ENCODE measurements around the gene CHCHD3.

CHCHD3 gene

GRCh38 chr7:133081599-133082389, at the start of gene CHCHD3:
Gene CHCHD3, minus strand, starts transcription at chr7:133082090. Its CDS starts 153 bp downstream, at chr7:133081937.
- peak; percentile 97 for DNase-seq

- no peak for DNase-seq
Measured at GRCh38 chr7:133130166-133130565, 48.3 kb upstream of the CHCHD3 start.

- DNase-seq = no peak
Measured at GRCh38 chr7:133126422-133126821, 44.5 kb upstream of the CHCHD3 start.

- DNase-seq = no peak
Measured at GRCh38 chr7:133124974-133125373, 43.1 kb upstream of the CHCHD3 start.

- no peak for DNase-seq
Measured at GRCh38 chr7:133121175-133121844, 39.4 kb upstream of the CHCHD3 start.

- DNase-seq = no peak
Measured at GRCh38 chr7:133119067-133119466, 37.2 kb upstream of the CHCHD3 start.

GRCh38 chr7:133118261-133118660, 36.4 kb upstream of the CHCHD3 start:
- no peak for DNase-seq

- no peak for DNase-seq
Measured at GRCh38 chr7:133117452-133117851, 35.6 kb upstream of the CHCHD3 start.

- no peak for DNase-seq
Measured at GRCh38 chr7:133115596-133115995, 33.7 kb upstream of the CHCHD3 start.

GRCh38 chr7:133114519-133114918, 32.6 kb upstream of the CHCHD3 start:
- DNase-seq = no peak

- no peak for DNase-seq
Measured at GRCh38 chr7:133112976-133113375, 31.1 kb upstream of the CHCHD3 start.

- DNase-seq = no peak
Measured at GRCh38 chr7:133112335-133112734, 30.4 kb upstream of the CHCHD3 start.

GRCh38 chr7:133110312-133110711, 28.4 kb upstream of the CHCHD3 start:
- no peak for DNase-seq

- DNase-seq = no peak
Measured at GRCh38 chr7:133109816-133110215, 27.9 kb upstream of the CHCHD3 start.

- DNase-seq = no peak
Measured at GRCh38 chr7:133108023-133108422, 26.1 kb upstream of the CHCHD3 start.

GRCh38 chr7:133102276-133103060, 20.6 kb upstream of the CHCHD3 start:
- DNase-seq = no peak

GRCh38 chr7:133099633-133100286, 17.9 kb upstream of the CHCHD3 start:
- DNase-seq = no peak

- no peak for DNase-seq
Measured at GRCh38 chr7:133095119-133095671, 13.3 kb upstream of the CHCHD3 start.

- no peak for DNase-seq
Measured at GRCh38 chr7:133091943-133092464, 10.1 kb upstream of the CHCHD3 start.

GRCh38 chr7:133082390-133082766, 488 bp upstream of the CHCHD3 start:
- DNase-seq = no peak

- peak; percentile 31 for DNase-seq
Measured at GRCh38 chr7:133081119-133081598, 731 bp downstream of the CHCHD3 start.

GRCh38 chr7:133079296-133079695, 2.6 kb downstream of the CHCHD3 start:
- no peak for DNase-seq

All from stimulated activated CD4-positive, alpha-beta T cell treated with anti-CD3 and anti-CD28 coated beads, Interleukin-15, amount 100 ng/mL, for 24 hours (primary cell).